C4-2B (cell line): ENCODE results near the gene DTHD1.

Experiments used
- H3K27ac ChIP-seq: fragments of 450-650 bp; 2 replicates; pipeline ENCODE4 v1.5.1; 2017
- ZFX ChIP-seq: fragments of 450-650 bp; IDR thresholded peaks from 2 replicates; pipeline ENCODE4 v1.6.1; 2017
- TF ChIP-seq, protein P1 (sequence below): fragments of 450-650 bp; conservative IDR thresholded peaks from 2 replicates; pipeline ENCODE4 v1.5.1; 2017; ENCODE audit warnings: mild to moderate bottlenecking

DTHD1 gene

DNA sequence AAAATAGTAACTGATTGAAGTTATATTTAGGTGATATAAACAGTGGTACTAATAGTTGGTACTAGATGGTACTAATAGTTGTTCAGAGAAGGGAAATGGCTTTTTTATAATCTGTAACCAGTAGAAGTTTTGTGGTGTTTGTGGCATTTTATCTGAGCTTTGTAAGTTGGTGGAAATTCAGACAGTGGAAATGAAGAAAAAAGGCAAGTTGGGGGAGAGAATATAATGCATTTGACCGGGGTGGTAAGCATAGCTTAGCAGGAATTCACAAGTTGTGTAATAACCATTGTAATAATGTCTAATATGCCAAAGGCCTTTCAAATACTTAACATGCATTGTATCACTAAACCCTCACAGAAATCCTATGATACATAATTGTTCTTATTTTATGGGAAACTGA, 36.3 kb downstream of the DTHD1 start:
- H3K27ac ChIP-seq = no peak overlapping the region
- no peak for TF ChIP-seq ZFX
- TF ChIP-seq, protein P1, sequence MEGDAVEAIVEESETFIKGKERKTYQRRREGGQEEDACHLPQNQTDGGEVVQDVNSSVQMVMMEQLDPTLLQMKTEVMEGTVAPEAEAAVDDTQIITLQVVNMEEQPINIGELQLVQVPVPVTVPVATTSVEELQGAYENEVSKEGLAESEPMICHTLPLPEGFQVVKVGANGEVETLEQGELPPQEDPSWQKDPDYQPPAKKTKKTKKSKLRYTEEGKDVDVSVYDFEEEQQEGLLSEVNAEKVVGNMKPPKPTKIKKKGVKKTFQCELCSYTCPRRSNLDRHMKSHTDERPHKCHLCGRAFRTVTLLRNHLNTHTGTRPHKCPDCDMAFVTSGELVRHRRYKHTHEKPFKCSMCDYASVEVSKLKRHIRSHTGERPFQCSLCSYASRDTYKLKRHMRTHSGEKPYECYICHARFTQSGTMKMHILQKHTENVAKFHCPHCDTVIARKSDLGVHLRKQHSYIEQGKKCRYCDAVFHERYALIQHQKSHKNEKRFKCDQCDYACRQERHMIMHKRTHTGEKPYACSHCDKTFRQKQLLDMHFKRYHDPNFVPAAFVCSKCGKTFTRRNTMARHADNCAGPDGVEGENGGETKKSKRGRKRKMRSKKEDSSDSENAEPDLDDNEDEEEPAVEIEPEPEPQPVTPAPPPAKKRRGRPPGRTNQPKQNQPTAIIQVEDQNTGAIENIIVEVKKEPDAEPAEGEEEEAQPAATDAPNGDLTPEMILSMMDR = no peak

- TF ChIP-seq ZFX = no peak
- TF ChIP-seq, protein P1 = no peak
- no peak overlapping the region for H3K27ac ChIP-seq
Measured at GRCh38 chr4:36320117-36320896, 38.9 kb downstream of the DTHD1 start.

DNA sequence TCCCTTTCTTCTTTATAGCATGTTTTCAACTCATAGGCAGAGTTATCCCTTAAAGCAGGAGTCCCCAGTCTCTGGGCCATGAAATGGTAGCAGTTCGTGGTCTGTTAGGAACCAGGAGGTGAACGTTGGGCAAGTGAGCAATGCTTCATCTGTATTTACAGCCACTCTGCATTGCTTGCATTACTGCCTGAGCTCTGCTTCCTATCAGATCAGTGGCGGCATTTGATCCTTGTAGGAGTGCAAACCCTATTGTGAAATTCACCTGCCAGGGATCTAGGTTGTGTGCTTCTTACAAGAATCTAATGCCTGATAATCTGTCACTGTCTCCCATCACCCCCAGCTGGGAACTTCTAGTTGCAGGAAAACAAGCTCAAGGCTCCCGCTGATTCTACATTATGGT, 39.8 kb downstream of the DTHD1 start:
- no peak overlapping the region for H3K27ac ChIP-seq
- no peak for TF ChIP-seq ZFX
- TF ChIP-seq, protein P1 = no peak

GRCh38 chr4:36322921-36323354, 41.5 kb downstream of the DTHD1 start:
- TF ChIP-seq, protein P1 = no peak
- TF ChIP-seq ZFX = no peak
- H3K27ac ChIP-seq = no peak overlapping the region

GRCh38 chr4:36323816-36324419, 42.5 kb downstream of the DTHD1 start:
- TF ChIP-seq, protein P1 = no peak
- TF ChIP-seq ZFX = no peak
- H3K27ac ChIP-seq = no peak overlapping the region

- H3K27ac ChIP-seq = no peak overlapping the region
- no peak for TF ChIP-seq ZFX
- TF ChIP-seq, protein P1 = no peak
Measured at GRCh38 chr4:36324808-36325207, 43.4 kb downstream of the DTHD1 start.

DNA sequence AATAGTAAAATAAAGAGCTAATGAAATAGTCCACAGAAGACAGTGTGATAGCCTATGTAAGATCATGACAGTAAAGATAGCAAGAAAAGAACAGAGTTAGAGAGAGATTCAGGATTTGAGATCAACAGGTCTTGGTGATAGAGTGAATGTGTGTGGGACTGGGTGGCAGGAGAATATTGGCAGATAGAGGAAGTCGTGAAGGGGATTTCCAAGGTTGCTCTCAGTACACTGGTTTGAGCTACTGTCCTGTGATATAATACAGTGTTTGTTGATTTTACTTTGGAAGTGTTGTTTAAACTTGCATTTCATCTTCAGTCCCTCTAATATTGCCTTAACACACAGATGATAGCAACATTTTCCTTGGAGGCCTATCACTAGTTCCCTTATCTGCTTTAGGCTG, 44.1 kb downstream of the DTHD1 start:
- TF ChIP-seq ZFX = no peak
- TF ChIP-seq, protein P1 = no peak
- no peak overlapping the region for H3K27ac ChIP-seq
